Endothelial cell of umbilical vein (primary cell): ENCODE data around the gene PDE4B. TPM values are rescaled to one million over a fixed set of nuclear protein-coding genes. Genes with fewer than 3 reads are reported as not detected.

Experiments
- BruUV-seq: library from RNA; stranded (reverse); fragments of 400-500 nt; replicated peaks from 2 replicates; lab custom pipeline; 2021; lab: Mats Ljungman, UMichigan
- CTCF ChIA-PET: fragments of 300-600, 350-600 bp; sonication (Branson Sonifier 250); formaldehyde crosslinking; loops from one replicate; lab custom pipeline; 2021; ENCODE audit warnings: antibody characterized with exemption, inconsistent platforms; lab: Charles Lee
- POLR2A ChIA-PET: fragments of 300-600, 350-600 bp; sonication (Branson Sonifier 250); formaldehyde crosslinking; loops from one replicate; lab custom pipeline; 2021; ENCODE audit warnings: antibody characterized with exemption, inconsistent platforms; lab: Charles Lee
- DNase-seq: peaks from one replicate; pipeline ENCODE4 v3.0.0-alpha.2; 2011; ENCODE audit warnings: low read depth, low spot score
- FAIRE-seq: peaks from 2 replicates; lab custom pipeline; 2011; peaks lifted over from hg19 to GRCh38; lab: Jason Lieb, UNC
- H2AFZ ChIP-seq: 2 replicates; pipeline ENCODE4 v1.6.0; 2012; ENCODE audit warnings: low read depth, low read length, control low read depth, inconsistent platforms
- H3K27ac ChIP-seq: 2 replicates; pipeline ENCODE4 v1.5.1; 2011; ENCODE audit warnings: low read depth, mild to moderate bottlenecking, control low read depth, low read length, moderate library complexity; ENCODE audit not compliant: insufficient read depth
- H3K27me3 ChIP-seq, 2 experiments: 2 replicates each; pipeline versions ENCODE4 v1.6.0 to v1.6.1; 2011; ENCODE audit warnings: low read length in 2 of 2, mixed read lengths in 1 of 2; ENCODE audit not compliant: control insufficient read depth in 2 of 2, insufficient read depth in 2 of 2
- H3K36me3 ChIP-seq, 2 experiments: 2 replicates in 1 of 2; 3 replicates in 1 of 2; pipeline ENCODE4 v1.5.1; 2011; ENCODE audit warnings: low read length in 2 of 2, mild to moderate bottlenecking in 1 of 2, moderate library complexity in 1 of 2; ENCODE audit not compliant: control insufficient read depth in 2 of 2, insufficient read depth in 2 of 2; ENCODE audit errors: extremely low read depth in 1 of 2
- H3K4me1 ChIP-seq: 3 replicates; pipeline ENCODE4 v1.5.1; 2011; ENCODE audit warnings: mild to moderate bottlenecking, low read length; ENCODE audit not compliant: control insufficient read depth, insufficient read depth; ENCODE audit errors: extremely low read depth
- H3K4me2 ChIP-seq: 2 replicates; pipeline ENCODE4 v1.6.1; 2011; ENCODE audit warnings: low read length, control low read depth, mixed read lengths; ENCODE audit not compliant: insufficient read depth
- H3K4me3 ChIP-seq, 3 experiments: fragments of 200-600 bp in 1 of 3; sonication (generic), shearing (Covaris generic) in 1 of 3; replicated peaks in 1 of 3; 2 replicates each; pipeline ENCODE4 v1.5.1; 2011 to 2016; ENCODE audit warnings: control low read depth in 3 of 3, low read length in 3 of 3, mild to moderate bottlenecking in 2 of 3, inconsistent platforms in 1 of 3, low read depth in 1 of 3, moderate library complexity in 1 of 3; ENCODE audit not compliant: insufficient read depth in 1 of 3
- H3K79me2 ChIP-seq: 2 replicates; pipeline ENCODE4 v1.6.0; 2012; ENCODE audit warnings: low read length, inconsistent platforms; ENCODE audit not compliant: control insufficient read depth, insufficient read depth
- H3K9ac ChIP-seq: replicated peaks from 2 replicates; pipeline ENCODE3; 2011; ENCODE audit warnings: low read length, control low read depth; ENCODE audit not compliant: insufficient read depth; ENCODE audit errors: extremely low read depth
- H3K9me1 ChIP-seq: replicated peaks from 3 replicates; pipeline ENCODE4 v1.6.0; 2011; ENCODE audit warnings: mild to moderate bottlenecking, low read length; ENCODE audit not compliant: control insufficient read depth, insufficient read depth; ENCODE audit errors: extremely low read depth
- H3K9me3 ChIP-seq: replicated peaks from 2 replicates; pipeline ENCODE4 v1.5.1; 2012; ENCODE audit warnings: low read length, inconsistent platforms; ENCODE audit not compliant: control insufficient read depth, insufficient read depth
- H4K20me1 ChIP-seq: replicated peaks from 2 replicates; pipeline ENCODE3; 2011; ENCODE audit warnings: mild to moderate bottlenecking, low read length; ENCODE audit not compliant: control insufficient read depth, insufficient read depth; ENCODE audit errors: extremely low read depth
- EZH2 ChIP-seq: IDR thresholded peaks from 2 replicates; pipeline ENCODE4 v1.6.1; 2012; ENCODE audit warnings: borderline replicate concordance, low read depth, mild to moderate bottlenecking, moderate library complexity, low read length, inconsistent platforms; ENCODE audit not compliant: severe bottlenecking
- FOS ChIP-seq: IDR thresholded peaks from 2 replicates; pipeline ENCODE4 v1.6.1; 2011; ENCODE audit warnings: mild to moderate bottlenecking, low read length, moderate library complexity, borderline replicate concordance; ENCODE audit not compliant: insufficient read depth
- GATA2 ChIP-seq: IDR thresholded peaks from 2 replicates; pipeline ENCODE4 v1.7.0; 2011; ENCODE audit warnings: low read depth, mild to moderate bottlenecking, moderate library complexity, mixed read lengths, low read length; ENCODE audit not compliant: insufficient read length, insufficient read depth
- JUN ChIP-seq: IDR thresholded peaks from 2 replicates; pipeline ENCODE4 v1.6.1; 2011; ENCODE audit warnings: borderline replicate concordance, low read depth; ENCODE audit not compliant: insufficient read length, insufficient read depth
- MAX ChIP-seq: IDR thresholded peaks from 2 replicates; pipeline ENCODE4 v1.6.1; 2011; ENCODE audit not compliant: insufficient read depth, insufficient read length
- MYC ChIP-seq: IDR thresholded peaks from one replicate; pipeline ENCODE4 v1.6.1; 2011; ENCODE audit warnings: mild to moderate bottlenecking, low read depth, low read length
- POLR2A ChIP-seq: IDR thresholded peaks from 2 replicates; pipeline ENCODE4 v1.6.1; 2012; ENCODE audit warnings: low read depth, mild to moderate bottlenecking, control low read depth, low read length
- POLR2AphosphoS5 ChIP-seq: IDR thresholded peaks from 2 replicates; pipeline ENCODE4 v1.6.1; 2012; ENCODE audit warnings: low read depth, mild to moderate bottlenecking, control low read depth, low read length, moderate library complexity; ENCODE audit not compliant: insufficient read depth
- dilution Hi-C: fragments of 300-500 bp; cut with MboI; formaldehyde crosslinking; loops from one replicate; pipeline ENCODE4 v1.15.0; 2019; ENCODE audit warnings: low sequenced_read_pairs; ENCODE audit not compliant: extremely low pct_ligation_motif_present
- intact Hi-C: fragments of 100-400 bp; cut with micrococcal nuclease; formaldehyde crosslinking; loops from one replicate; pipeline ENCODE4 v1.10.0; 2022
- polyA plus RNA-seq, 4 experiments: library from polyadenylated mRNA; depleted of rRNA in 3 of 4; stranded (reverse) in 3 of 4; unstranded in 1 of 4; fragments of >200 nt; gene quantifications; 2 replicates each; pipeline versions ENCODE4 v1.2.1 to v1.2.3, GENCODE V29; 2011 to 2012; ENCODE audit warnings: missing spikeins in 1 of 4
- total RNA-seq: library from RNA; stranded (reverse); gene quantifications from 2 replicates; pipeline ENCODE4 v1.2.3, GENCODE V29; 2021
- TF ChIP-seq, protein P1 (sequence below), 2 donors: IDR thresholded peaks; 1 replicate in 1 of 2; 2 replicates in 1 of 2; pipeline ENCODE4 v1.5.1; 2011; ENCODE audit warnings: low read length in 2 of 2, mild to moderate bottlenecking in 2 of 2, moderate library complexity in 2 of 2, control low read depth in 1 of 2, inconsistent platforms in 1 of 2, low read depth in 1 of 2; ENCODE audit not compliant: insufficient read depth in 1 of 2; ENCODE audit errors: extremely low read depth in 1 of 2

The PDE4B gene
- total and polyA plus RNA-seq, 2 donors (not counting 3 experiments of a cell fraction or from before 2014, with no cell fraction given): 63.5 to 69.8 TPM

DNA sequence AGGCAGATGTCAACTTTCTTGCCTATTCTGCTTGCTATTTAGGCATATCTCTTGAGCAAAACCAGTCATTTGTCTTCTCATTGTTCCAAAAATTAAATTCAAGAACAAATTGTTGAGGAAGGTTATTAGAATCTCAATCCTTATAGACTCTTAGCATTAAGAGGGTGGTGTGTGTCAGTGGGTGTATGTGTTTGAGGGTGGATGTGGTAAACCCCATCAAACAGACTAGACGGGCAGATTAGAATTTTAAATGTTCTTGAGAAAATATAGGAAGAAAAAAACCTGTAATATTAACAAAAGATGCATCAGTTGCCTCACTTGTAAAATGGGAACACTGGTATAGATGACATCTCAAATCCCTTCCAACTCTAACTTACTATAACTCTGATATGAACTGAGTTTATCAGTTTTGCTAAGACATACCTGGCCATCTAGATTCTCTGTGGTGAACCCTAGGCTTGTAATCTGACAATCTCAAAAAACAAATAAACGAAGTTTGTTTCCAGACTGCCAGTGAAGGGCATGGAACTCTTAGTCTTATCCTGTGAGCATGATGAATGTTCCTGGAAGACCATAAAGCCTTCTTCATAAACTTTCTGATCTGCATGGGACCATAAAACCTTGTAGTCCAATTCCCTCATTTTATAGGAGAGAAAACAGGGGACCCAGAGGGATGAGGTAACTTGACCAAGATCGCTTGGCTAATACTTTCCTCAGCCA is 564.9 kb downstream of the PDE4B start:
- no peaks in the 10 kb centered on the region for H3K9me1 ChIP-seq
- dilution Hi-C loops: no loop called here
- H3K4me1 ChIP-seq: peaks cover 65% of the 10 kb centered on the region
- ChIA-PET CTCF (interaction anchor here (0.8 to 1.5 kb wide), 2 partner anchors 10 to 89 kb away, joined by 3 to 4 read pairs; no protein-coding TSS in a partner anchor), POLR2A (no interaction called here)
- no peak overlapping the region for H3K4me2 ChIP-seq
- FAIRE-seq (no peak), DNase-seq (no peak)
- H3K27me3 ChIP-seq: no peaks in the 10 kb centered on the region
- no peak overlapping the region for H3K27ac ChIP-seq
- H3K9ac ChIP-seq: no peak overlapping the region
- H3K9me3 ChIP-seq: no peaks in the 10 kb centered on the region
- H3K4me3 ChIP-seq: no peak overlapping the region
- peaks cover 93% of the 10 kb centered on the region for H3K79me2 ChIP-seq
- no peaks in the 10 kb centered on the region for H4K20me1 ChIP-seq
- intact Hi-C loops: no loop called here
- no peak for TF ChIP-seq POLR2A
- TF ChIP-seq, protein P1, sequence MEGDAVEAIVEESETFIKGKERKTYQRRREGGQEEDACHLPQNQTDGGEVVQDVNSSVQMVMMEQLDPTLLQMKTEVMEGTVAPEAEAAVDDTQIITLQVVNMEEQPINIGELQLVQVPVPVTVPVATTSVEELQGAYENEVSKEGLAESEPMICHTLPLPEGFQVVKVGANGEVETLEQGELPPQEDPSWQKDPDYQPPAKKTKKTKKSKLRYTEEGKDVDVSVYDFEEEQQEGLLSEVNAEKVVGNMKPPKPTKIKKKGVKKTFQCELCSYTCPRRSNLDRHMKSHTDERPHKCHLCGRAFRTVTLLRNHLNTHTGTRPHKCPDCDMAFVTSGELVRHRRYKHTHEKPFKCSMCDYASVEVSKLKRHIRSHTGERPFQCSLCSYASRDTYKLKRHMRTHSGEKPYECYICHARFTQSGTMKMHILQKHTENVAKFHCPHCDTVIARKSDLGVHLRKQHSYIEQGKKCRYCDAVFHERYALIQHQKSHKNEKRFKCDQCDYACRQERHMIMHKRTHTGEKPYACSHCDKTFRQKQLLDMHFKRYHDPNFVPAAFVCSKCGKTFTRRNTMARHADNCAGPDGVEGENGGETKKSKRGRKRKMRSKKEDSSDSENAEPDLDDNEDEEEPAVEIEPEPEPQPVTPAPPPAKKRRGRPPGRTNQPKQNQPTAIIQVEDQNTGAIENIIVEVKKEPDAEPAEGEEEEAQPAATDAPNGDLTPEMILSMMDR (IDR thresholded peaks at IDR 0.05; ENCODE audit: extremely low read depth in 1 of 2, insufficient read depth in 1 of 2, low read depth in 1 of 2, low read length in 2 of 2): no peak
- no peak for TF ChIP-seq MYC
- TF ChIP-seq MAX: no peak
- no peak for TF ChIP-seq GATA2
- no peak for TF ChIP-seq JUN
- no peak for TF ChIP-seq FOS
- no peak for TF ChIP-seq POLR2AphosphoS5
- TF ChIP-seq EZH2: no peak
- no peak overlapping the region for H2AFZ ChIP-seq
- no TSS peak for BruUV-seq
- peaks cover 30 to 36% of the 10 kb centered on the region in 2 experiments for H3K36me3 ChIP-seq
